Measurements from ENCODE around the gene ANKRD65. TPM values are rescaled to one million over a fixed set of nuclear protein-coding genes. Genes with fewer than 3 reads are reported as not detected.
"Not testable (repeated sequence)": the region's sequence is repeated elsewhere in the genome, so short reads cannot be mapped to it uniquely, and the experiment has no call there.

ANKRD65 gene
- total and polyA plus RNA-seq, 4 experiments from 2014 or later: not detected

DNA sequence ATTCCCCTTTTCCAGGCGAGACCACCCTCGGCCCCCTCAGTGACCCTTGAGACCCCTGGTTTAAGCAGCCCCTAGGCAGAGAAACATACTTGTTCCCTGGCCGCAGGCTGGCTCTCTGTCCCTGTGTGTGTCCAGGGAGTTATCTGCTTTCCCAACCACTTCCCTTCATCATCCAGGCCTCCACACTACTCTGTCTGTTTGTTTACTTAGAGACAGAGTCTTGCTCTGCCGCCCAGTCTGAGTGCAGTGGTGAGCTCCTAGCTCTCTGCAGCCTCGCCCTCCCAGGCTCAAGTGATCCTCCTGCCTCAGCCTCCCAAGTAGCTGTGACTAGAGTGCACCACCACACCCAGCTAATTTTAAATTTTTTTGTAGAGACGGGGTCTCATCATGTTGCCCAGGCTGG, 8.6 kb upstream of the ANKRD65 start:
- Mint-ChIP-seq H3K4me3 (peak overlapping the region in 3 of 8 donors; percentile 6 to 39 (median 17)), H3K27me3 (peaks cover 18 to 19% of the 10 kb centered on the region in 2 donors), H3K9me3 (no peaks in the 10 kb centered on the region), H3K4me1 (peaks cover 0 to 5% (median 2%) of the 10 kb centered on the region in 4 donors), H3K36me3 (no peaks in the 10 kb centered on the region), H3K27ac (no peak overlapping the region)
- Histone ChIP-seq H3K4me1 (ENCODE audit: insufficient read depth, low read length) (no peaks in the 10 kb centered on the region), H3K9me3 (ENCODE audit: control insufficient read depth in 1 of 2, low read length in 2 of 2) (no peaks in the 10 kb centered on the region), H3K36me3 (ENCODE audit: insufficient read depth, low read length) (no peaks in the 10 kb centered on the region), H3K27me3 (ENCODE audit: insufficient read depth, low read length) (peaks cover 7% of the 10 kb centered on the region), H3K27ac (ENCODE audit: low read depth, low read length) (no peak overlapping the region), H3K4me3 (ENCODE audit: low read length in 2 of 2) (no peak overlapping the region)
- DNase-seq: no peak
- ChIA-PET CTCF (ENCODE audit: partially characterized antibody) (interaction anchor here (1.7 kb wide), 1 partner anchor 12 kb away, joined by 5 read pairs; no protein-coding TSS in a partner anchor), POLR2A (ENCODE audit: partially characterized antibody) (interaction anchor here (0.6 kb wide), 1 partner anchor 22 kb away, joined by 3 read pairs; no protein-coding TSS in a partner anchor)
- intact Hi-C loops (cut with micrococcal nuclease): no loop called here

DNA sequence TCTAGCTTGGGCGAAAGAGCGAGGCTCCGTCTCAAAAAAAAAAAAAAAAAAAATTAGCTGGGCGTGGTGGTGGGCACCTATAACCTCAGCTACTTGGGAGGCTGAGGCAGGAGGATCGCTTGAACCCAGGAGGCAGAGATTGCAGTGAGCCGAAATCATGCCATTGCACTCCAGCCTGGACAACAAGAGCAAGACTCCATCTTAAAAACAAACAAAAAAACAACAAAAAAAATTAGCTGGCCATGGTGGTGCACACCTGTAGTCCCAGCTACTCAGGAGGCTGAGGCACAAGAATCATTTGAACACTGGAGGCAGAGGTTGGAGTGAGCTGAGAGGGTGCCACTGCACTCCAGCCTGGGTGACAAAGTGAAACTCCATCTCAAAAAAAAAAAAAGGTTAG, 7.9 kb upstream of the ANKRD65 start:
- peaks cover 18 to 22% of the 10 kb centered on the region in 2 donors for H3K27me3 Mint-ChIP-seq
- H3K9me3 Mint-ChIP-seq; H3K27ac Mint-ChIP-seq; H3K36me3 ChIP-seq (ENCODE audit: insufficient read depth, low read length); H3K27me3 ChIP-seq (ENCODE audit: insufficient read depth, low read length); intact Hi-C loops (cut with micrococcal nuclease); H3K4me3 ChIP-seq (ENCODE audit: low read length in 2 of 2); H3K27ac ChIP-seq (ENCODE audit: low read depth, low read length); H3K36me3 Mint-ChIP-seq; H3K4me1 ChIP-seq (ENCODE audit: insufficient read depth, low read length); H3K9me3 ChIP-seq (ENCODE audit: control insufficient read depth in 1 of 2, low read length in 2 of 2); H3K4me1 Mint-ChIP-seq; H3K4me3 Mint-ChIP-seq: not testable (repeated sequence)
- ChIA-PET POLR2A (ENCODE audit: partially characterized antibody) (interaction anchor here (0.6 kb wide), 1 partner anchor 21 kb away, joined by 3 read pairs; no protein-coding TSS in a partner anchor), CTCF (ENCODE audit: partially characterized antibody) (interaction anchor here (0.7 to 1.7 kb wide), 3 partner anchors 11 to 276 kb away, joined by 3 to 5 read pairs (median 3); no protein-coding TSS in a partner anchor)
- DNase-seq: peak in 1 of 5 donors; percentile 15

DNA sequence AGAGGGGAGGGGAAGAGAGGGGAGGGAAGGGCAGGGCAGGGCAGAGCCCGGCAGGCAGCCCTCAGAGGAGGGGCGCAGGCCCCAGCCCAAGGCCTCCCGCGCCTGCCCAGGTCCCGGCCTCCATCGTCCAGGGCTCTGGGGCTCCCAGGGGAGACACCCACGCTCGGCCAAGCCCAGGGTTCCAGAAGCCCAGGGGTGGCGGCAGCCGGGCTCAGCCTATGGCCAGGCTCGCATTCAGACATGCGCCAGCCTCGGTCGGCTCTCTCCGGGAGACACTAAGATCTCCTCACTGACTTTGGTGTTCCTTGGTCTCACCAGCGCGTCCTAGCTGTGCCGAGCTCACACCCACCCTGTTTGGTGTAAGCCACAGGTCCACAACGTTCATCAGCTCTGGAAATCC, 7.1 kb upstream of the ANKRD65 start:
- H3K27ac ChIP-seq (ENCODE audit: low read depth, low read length): no peak overlapping the region
- ChIA-PET CTCF (ENCODE audit: partially characterized antibody) (interaction anchor here (1.2 to 1.7 kb wide), 2 partner anchors 12 to 13 kb away, joined by 3 to 5 read pairs; no protein-coding TSS in a partner anchor), POLR2A (ENCODE audit: partially characterized antibody) (interaction anchor here (0.8 kb wide), 1 partner anchor 29 kb away, joined by 3 read pairs; the partner anchor contains the start of gene CCNL2)
- H3K4me3 ChIP-seq (ENCODE audit: low read length in 2 of 2): no peak overlapping the region
- H3K27me3 ChIP-seq (ENCODE audit: insufficient read depth, low read length): no peaks in the 10 kb centered on the region
- no peaks in the 10 kb centered on the region for H3K4me1 ChIP-seq (ENCODE audit: insufficient read depth, low read length)
- DNase-seq: peak in 1 of 5 donors; percentile 33
- H3K36me3 Mint-ChIP-seq: no peaks in the 10 kb centered on the region
- H3K27ac Mint-ChIP-seq: peak overlapping the region in 2 of 7 donors; percentile 27 to 47
- no peaks in the 10 kb centered on the region for H3K9me3 ChIP-seq (ENCODE audit: control insufficient read depth in 1 of 2, low read length in 2 of 2)
- intact Hi-C loops (cut with micrococcal nuclease): no loop called here
- no peaks in the 10 kb centered on the region for H3K9me3 Mint-ChIP-seq
- H3K4me1 Mint-ChIP-seq: peaks cover 0 to 5% (median 2%) of the 10 kb centered on the region in 4 donors
- no peaks in the 10 kb centered on the region for H3K36me3 ChIP-seq (ENCODE audit: insufficient read depth, low read length)
- H3K4me3 Mint-ChIP-seq: peak overlapping the region in 6 of 8 donors; percentile 15 to 78 (median 60)
- peaks cover 18 to 21% of the 10 kb centered on the region in 2 donors for H3K27me3 Mint-ChIP-seq

DNA sequence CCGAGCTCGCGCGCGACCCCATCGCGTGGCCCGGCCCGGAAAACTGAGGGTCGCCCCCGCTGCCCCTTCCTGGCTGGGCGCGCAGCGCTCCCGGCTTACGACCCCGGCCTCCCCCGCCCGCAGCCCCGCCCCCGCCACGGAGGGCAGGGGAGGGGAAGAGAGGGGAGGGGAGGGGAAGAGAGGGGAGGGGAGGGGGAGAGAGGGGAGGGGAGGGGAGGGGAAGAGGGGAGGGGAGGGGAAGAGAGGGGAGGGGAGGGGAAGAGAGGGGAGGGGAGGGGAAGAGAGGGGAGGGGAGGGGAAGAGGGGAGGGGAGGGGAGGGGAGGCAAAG, 6.7 kb upstream of the ANKRD65 start:
- no peaks in the 10 kb centered on the region for H3K4me1 ChIP-seq (ENCODE audit: insufficient read depth, low read length)
- Mint-ChIP-seq H3K36me3 (no peaks in the 10 kb centered on the region), H3K27me3 (peaks cover 18 to 22% of the 10 kb centered on the region in 2 donors), H3K4me1 (peaks cover 0 to 5% (median 2%) of the 10 kb centered on the region in 4 donors), H3K27ac (no peak overlapping the region), H3K4me3 (no peak overlapping the region), H3K9me3 (no peaks in the 10 kb centered on the region)
- ChIA-PET POLR2A (ENCODE audit: partially characterized antibody) (interaction anchor here (0.8 kb wide), 1 partner anchor 29 kb away, joined by 3 read pairs; the partner anchor contains the start of gene CCNL2), CTCF (ENCODE audit: partially characterized antibody) (no interaction called here)
- intact Hi-C loops (cut with micrococcal nuclease): no loop called here
- no peak overlapping the region for H3K4me3 ChIP-seq (ENCODE audit: low read length in 2 of 2)
- H3K9me3 ChIP-seq (ENCODE audit: control insufficient read depth in 1 of 2, low read length in 2 of 2): no peaks in the 10 kb centered on the region
- H3K36me3 ChIP-seq (ENCODE audit: insufficient read depth, low read length): no peaks in the 10 kb centered on the region
- DNase-seq: no peak
- no peaks in the 10 kb centered on the region for H3K27me3 ChIP-seq (ENCODE audit: insufficient read depth, low read length)
- no peak overlapping the region for H3K27ac ChIP-seq (ENCODE audit: low read depth, low read length)

DNA sequence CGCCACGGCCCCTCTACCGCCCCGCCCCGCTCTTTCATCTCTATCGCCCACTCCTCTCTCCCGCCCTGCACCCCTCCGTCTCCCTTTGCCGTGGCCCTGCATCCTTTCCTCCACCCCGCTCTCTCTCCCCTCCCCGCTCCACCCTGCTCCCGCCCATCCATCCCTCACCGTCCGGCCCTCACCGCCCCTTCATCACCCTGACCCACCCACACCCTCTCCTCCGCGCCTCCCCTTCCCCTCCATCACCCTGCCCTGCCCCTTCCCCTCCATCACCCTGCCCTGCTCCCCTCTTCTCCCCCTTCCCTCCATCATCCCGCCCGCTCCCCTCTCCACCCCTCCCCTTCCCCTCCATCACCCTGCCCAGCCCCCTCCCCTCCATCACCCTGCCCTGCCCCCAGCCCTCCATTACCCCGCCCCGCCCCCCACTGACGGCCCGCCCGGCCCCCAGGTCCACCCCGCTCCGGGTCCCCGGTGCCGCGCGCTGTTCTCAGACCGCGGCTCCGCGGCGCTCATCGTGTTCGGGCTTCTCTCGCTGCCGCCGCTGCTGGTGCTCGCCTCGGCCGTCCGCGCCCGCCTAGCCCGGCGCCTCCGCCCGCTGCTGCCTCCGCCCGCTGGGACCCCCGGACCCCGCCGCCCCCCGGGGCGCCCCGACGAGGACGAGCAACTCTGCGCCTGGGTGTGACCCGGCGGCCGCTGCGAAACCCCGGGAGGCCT, 6.2 kb upstream of the ANKRD65 start:
- Mint-ChIP-seq H3K4me1 (peaks cover 0 to 5% (median 2%) of the 10 kb centered on the region in 4 donors), H3K4me3 (no peak overlapping the region), H3K27me3 (peaks cover 19 to 22% of the 10 kb centered on the region in 2 donors), H3K9me3 (no peaks in the 10 kb centered on the region), H3K27ac (no peak overlapping the region), H3K36me3 (no peaks in the 10 kb centered on the region)
- intact Hi-C loops (cut with micrococcal nuclease): no loop called here
- no peak overlapping the region for H3K4me3 ChIP-seq (ENCODE audit: low read length in 2 of 2)
- H3K27me3 ChIP-seq (ENCODE audit: insufficient read depth, low read length): no peaks in the 10 kb centered on the region
- H3K4me1 ChIP-seq (ENCODE audit: insufficient read depth, low read length): no peaks in the 10 kb centered on the region
- no peak overlapping the region for H3K27ac ChIP-seq (ENCODE audit: low read depth, low read length)
- CTCF ChIA-PET (ENCODE audit: partially characterized antibody): no interaction called here
- H3K9me3 ChIP-seq (ENCODE audit: control insufficient read depth in 1 of 2, low read length in 2 of 2): no peaks in the 10 kb centered on the region
- peak in 1 of 5 donors; percentile 5 for DNase-seq
- H3K36me3 ChIP-seq (ENCODE audit: insufficient read depth, low read length): no peaks in the 10 kb centered on the region
- POLR2A ChIA-PET (ENCODE audit: partially characterized antibody): interaction anchor here (0.8 kb wide), 1 partner anchor 28 kb away, joined by 3 read pairs; the partner anchor contains the start of gene CCNL2

DNA sequence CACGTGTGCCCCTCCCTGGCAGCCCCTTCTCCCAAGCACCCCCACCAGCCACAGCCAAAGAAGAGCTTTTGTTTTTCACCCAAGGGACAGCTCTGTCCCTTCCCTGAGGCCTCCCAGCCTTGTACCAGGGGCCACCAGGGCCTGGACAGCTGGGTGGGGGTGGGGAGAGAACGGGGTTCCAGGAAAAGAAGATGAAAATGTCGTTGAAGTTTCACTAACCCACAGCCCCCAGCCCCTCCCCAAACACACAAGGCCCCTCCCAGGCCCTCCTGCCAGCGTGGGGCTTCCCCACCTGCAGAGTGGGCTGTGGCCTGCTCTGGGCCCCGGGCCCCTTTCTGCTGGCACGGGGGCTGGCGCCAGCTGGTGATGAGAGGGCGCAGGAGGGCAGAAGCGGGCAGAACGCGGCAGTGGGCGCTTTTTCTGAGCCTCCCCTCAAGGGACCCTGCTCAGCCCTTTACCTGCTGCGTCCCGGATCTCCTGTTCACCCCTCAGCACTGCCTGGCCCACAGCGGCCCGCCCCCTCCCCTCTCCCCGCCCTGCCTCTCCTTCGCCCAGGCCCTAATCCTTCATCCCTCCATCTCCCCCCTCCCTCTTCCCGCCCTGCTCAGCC, 5.5 kb upstream of the ANKRD65 start:
- Histone ChIP-seq H3K36me3 (ENCODE audit: insufficient read depth, low read length) (no peaks in the 10 kb centered on the region), H3K4me3 (ENCODE audit: low read length in 2 of 2) (no peak overlapping the region), H3K4me1 (ENCODE audit: insufficient read depth, low read length) (no peaks in the 10 kb centered on the region), H3K27ac (ENCODE audit: low read depth, low read length) (no peak overlapping the region), H3K27me3 (ENCODE audit: insufficient read depth, low read length) (no peaks in the 10 kb centered on the region), H3K9me3 (ENCODE audit: control insufficient read depth in 1 of 2, low read length in 2 of 2) (no peaks in the 10 kb centered on the region)
- POLR2A ChIA-PET (ENCODE audit: partially characterized antibody): no interaction called here
- Mint-ChIP-seq H3K4me1 (peaks cover 0 to 5% (median 2%) of the 10 kb centered on the region in 4 donors), H3K9me3 (no peaks in the 10 kb centered on the region), H3K27ac (no peak overlapping the region), H3K27me3 (peaks cover 21 to 24% of the 10 kb centered on the region in 2 donors), H3K36me3 (no peaks in the 10 kb centered on the region), H3K4me3 (no peak overlapping the region)
- CTCF ChIA-PET (ENCODE audit: partially characterized antibody): no interaction called here
- no peak for DNase-seq
- intact Hi-C loops (cut with micrococcal nuclease): no loop called here

DNA sequence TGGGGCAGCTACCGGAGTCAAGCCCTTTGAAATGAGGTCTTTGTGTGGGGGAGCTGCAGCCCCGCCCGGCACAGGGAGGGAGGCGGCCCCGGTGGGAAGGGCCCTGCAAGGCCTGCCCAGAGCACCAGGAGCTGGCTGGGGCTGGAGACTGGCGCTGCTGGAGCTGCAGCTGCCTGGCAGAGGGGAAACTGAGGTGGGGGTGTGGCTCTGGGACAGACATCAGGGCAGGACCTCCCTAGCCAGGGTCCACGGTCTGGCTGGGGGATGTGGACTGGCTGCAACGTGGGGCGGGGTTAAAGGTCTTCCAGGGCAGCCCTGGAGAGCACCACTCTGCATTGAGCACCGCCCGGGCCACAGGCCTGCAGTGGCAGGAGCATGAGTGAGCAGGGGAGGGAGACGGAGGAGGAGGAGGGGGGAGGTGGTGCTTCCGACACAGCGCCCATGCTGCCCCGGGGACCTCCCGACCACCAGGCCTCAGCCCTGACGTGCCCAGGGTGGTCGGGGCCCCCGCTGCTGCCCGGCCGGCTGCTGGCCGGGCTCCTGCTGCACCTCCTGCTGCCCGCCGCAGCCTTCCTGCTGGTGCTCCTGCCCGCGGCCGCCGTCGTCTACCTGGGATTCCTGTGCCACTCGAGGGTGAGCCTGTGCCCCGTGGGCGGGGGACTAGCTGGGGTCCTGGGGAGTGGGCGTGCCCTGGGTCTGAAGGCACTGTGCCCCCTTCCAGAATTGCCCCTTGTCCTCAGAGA, 4.8 kb upstream of the ANKRD65 start:
- H3K4me3 ChIP-seq (ENCODE audit: low read length in 2 of 2): no peak overlapping the region
- POLR2A ChIA-PET (ENCODE audit: partially characterized antibody): no interaction called here
- Mint-ChIP-seq H3K4me1 (peaks cover 0 to 5% (median 2%) of the 10 kb centered on the region in 4 donors), H3K4me3 (no peak overlapping the region), H3K9me3 (no peaks in the 10 kb centered on the region), H3K27me3 (peaks cover 21 to 24% of the 10 kb centered on the region in 2 donors), H3K27ac (no peak overlapping the region), H3K36me3 (no peaks in the 10 kb centered on the region)
- no peak overlapping the region for H3K27ac ChIP-seq (ENCODE audit: low read depth, low read length)
- intact Hi-C loops (cut with micrococcal nuclease): no loop called here
- DNase-seq: no peak
- H3K36me3 ChIP-seq (ENCODE audit: insufficient read depth, low read length): no peaks in the 10 kb centered on the region
- H3K27me3 ChIP-seq (ENCODE audit: insufficient read depth, low read length): no peaks in the 10 kb centered on the region
- H3K9me3 ChIP-seq (ENCODE audit: control insufficient read depth in 1 of 2, low read length in 2 of 2): no peaks in the 10 kb centered on the region
- no peaks in the 10 kb centered on the region for H3K4me1 ChIP-seq (ENCODE audit: insufficient read depth, low read length)
- CTCF ChIA-PET (ENCODE audit: partially characterized antibody): no interaction called here

All from CD4-positive, alpha-beta memory T cell (primary cell).